GM18861 (cell line): ENCODE results near the gene TIMM13.
"Not testable (repeated sequence)": the region's sequence is repeated elsewhere in the genome, so short reads cannot be mapped to it uniquely, and the experiment has no call there.

Source experiments
- ATAC-seq: cut with Tn5 transposase; IDR thresholded peaks from one replicate; pipeline ENCODE4 v1.9.1; 2021; ENCODE audit not compliant: unreplicated experiment

Gene TIMM13

GRCh38 chr19:2427429-2428320 is at the start of gene TIMM13:
TIMM13 (minus strand) TSS chr19:2427586; CDS start chr19:2427533, 53 bp downstream.
- ATAC-seq = peak; percentile 63

DNA sequence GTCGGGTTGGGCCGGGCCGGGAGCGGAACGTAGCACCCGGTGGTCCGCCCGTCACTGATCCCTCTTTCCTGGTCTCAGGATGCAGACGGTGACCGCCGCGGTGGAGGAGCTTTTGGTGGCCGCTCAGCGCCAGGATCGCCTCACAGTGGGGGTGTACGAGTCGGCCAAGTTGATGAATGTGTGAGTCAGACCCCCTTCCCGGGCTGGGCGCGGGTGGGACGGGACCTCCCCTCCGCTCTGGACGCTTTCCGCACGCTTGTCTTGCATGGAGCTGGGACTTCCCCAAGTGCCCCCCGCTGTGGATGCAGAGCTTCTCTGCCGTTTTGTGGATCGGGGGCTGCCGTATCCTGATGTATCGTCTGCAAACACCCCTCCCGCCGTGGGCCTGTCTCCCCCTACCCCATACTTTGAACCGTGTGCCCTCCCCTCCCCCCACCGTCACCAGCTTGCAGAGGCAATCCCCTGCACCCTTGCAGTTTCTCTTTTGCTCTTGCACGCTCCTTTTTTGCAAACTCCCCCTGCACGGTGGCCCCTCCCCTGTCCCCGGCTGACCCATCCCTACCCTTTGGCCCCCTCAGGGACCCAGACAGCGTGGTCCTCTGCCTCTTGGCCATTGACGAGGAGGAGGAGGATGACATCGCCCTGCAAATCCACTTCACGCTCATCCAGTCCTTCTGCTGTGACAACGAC is 49.2 kb upstream of the TIMM13 start:
- ATAC-seq = peak; percentile 5

- peak; percentile 44 for ATAC-seq
Observed at GRCh38 chr19:2475702-2476450, 48.5 kb upstream of the TIMM13 start, which contains the start of gene GADD45B. GADD45B (plus strand) TSS chr19:2476127; CDS start chr19:2476359, 232 bp downstream.

DNA sequence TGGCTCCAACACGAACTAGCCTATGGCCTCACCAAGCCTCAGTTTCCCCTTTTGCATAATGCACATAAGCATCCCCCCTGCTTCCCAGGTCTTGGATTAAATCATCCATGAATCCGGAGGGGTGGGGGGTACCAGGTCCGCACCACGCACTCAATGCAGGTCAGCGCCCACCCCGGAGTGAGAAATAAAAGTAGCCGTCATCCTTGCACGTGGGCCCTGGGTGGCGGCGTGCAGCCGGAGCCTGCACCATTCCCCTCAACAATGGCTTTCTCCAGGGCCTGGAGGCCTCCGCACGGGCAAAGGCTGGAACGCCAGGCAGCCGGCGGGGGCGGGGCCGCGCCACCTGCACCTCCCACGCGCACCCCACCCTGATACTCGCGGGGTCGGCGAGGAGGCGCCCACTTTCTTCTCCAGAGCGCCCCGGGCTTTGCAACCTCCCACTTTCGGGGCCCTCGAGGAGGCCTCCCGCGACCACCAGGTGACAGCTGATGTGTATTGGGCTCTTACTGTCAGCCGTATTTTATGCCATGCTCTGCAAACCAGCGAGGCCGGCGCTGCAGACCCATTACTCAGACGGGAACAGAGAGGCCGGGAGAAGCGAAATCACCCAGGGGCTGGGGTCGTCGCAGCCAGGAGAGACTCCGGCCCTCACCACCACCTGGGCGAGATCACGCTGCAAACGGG is 47.8 kb upstream of the TIMM13 start:
- ATAC-seq = no peak

- no peak for ATAC-seq
Observed at GRCh38 chr19:2474232-2475017, 47.0 kb upstream of the TIMM13 start.

DNA sequence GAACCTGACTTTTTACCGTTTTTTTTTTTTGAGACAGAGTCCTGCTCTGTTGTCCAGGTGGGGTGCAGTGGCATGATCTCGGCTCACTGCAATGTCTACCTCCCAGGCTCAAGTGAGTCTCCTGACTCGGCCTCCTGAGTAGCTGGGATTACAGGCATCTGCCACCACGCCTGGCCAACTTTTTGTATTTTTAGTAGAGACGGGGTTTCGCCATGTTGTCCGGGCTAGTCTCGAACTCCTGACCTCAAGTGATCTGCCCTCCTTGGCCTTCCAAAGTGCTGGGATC is 42.5 kb upstream of the TIMM13 start:
- ATAC-seq = not testable (repeated sequence)

DNA sequence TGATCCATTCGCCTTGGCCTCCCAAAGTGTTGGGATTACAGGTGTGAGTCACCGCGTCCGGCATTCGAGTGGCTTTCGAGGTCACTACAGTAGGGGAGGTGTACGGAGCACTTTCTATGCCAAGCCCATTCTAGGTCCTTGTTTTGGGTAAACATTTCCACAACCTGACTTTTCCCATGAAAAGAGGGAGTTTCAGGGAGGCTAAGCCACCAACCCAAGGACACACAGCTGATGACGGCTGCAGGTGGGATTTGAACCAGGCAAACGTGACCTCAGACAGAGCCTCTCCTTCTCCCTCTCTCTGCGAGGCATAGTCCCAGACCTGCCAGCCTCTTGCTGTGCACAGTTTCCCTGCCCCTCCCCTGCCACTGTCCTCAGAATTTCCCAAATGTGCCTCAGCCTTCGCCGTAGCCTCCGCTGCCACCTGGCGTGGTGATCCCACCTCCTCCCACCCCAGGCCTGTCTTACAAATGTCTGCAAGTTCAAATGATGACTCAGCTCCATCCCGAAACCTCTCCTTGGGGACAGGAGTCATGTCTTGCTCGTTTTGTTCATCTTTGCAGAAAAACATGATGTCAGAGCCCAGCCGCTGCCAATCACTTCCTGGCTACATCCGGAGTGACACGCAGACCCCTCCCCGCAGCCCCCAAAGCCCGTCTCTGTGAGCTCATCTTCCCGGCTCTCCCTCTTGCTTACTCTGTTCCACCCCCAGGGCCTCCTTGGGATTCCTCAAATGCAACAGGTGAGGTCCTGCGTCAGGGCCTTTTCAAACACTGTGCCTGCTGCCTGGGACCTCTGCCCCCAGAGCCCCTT is 41.9 kb upstream of the TIMM13 start:
- ATAC-seq = no peak

- ATAC-seq = no peak
Observed at GRCh38 chr19:2468596-2468995, 41.2 kb upstream of the TIMM13 start.

GRCh38 chr19:2464389-2464788 is 37.0 kb upstream of the TIMM13 start:
- ATAC-seq = no peak

GRCh38 chr19:2463694-2464093 is 36.3 kb upstream of the TIMM13 start:
- ATAC-seq = not testable (repeated sequence)

GRCh38 chr19:2462635-2463421 is 35.4 kb upstream of the TIMM13 start:
- no peak for ATAC-seq

GRCh38 chr19:2461751-2462634 is 34.6 kb upstream of the TIMM13 start:
- ATAC-seq = no peak

DNA sequence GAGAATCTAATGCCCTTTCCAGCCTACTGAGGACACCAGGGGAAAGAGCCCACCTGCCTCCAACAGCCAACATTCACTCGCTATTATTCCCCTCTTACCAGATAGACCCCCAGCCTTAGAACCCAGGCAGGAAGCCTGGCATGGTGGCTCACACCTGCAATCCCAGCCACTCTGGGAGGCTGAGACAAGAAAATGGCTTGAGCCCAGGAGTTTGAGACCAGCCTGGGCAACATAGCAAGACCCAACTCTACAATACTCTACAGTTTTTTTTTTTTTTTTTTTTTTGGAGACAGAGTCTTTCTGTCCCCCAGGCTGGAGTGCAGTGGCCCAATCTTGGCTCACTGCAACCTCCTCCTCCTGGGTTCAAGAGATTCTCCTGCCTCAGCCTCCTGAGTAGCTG is 32.9 kb upstream of the TIMM13 start:
- no peak for ATAC-seq

- ATAC-seq = not testable (repeated sequence)
Observed at GRCh38 chr19:2458776-2459175, 31.4 kb upstream of the TIMM13 start.

GRCh38 chr19:2458054-2458453 is 30.7 kb upstream of the TIMM13 start:
- no peak for ATAC-seq

GRCh38 chr19:2457394-2458037 is 30.1 kb upstream of the TIMM13 start:
- ATAC-seq = no peak
